ENCODE data around the gene MTHFD2L.

Gene MTHFD2L

DNA sequence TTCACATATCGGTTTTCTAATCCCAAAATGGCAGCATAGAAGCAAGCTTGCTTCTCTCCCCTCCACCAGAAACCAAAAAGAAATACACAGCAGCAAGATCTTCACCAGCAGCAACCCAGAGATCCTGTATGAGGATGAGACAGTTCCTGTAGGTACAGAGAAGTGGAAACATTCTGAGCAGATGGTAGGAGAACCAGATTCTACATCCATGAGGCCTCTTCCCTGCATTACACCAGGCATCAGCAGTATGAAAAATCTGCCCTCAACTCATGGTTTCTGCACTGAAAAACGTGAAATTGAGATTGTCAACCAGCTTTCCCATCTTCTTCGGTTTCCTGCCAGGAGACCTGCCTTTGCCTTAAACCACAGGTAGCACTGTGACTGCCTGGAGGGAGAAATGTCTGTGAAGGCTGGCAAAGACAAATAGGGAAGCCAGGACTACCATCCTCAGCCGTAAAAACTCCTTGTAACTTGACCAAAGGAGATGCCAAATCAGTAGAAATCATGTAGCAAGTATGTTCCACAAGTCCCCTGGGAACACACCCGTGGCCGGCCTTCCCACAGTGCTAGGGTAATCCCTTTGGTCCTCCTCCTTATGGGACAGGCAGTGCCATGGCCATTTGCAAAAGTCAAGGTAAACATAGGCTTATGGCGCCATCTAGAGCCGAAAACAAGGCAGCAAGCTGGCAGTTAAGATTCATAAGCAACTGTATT is 24.0 kb upstream of the MTHFD2L start:
- peak; percentile 50 for DNase-seq

GRCh38 chr4:74134500-74134852 is 23.4 kb upstream of the MTHFD2L start:
- no peak for DNase-seq

GRCh38 chr4:74146581-74147129 is 11.3 kb upstream of the MTHFD2L start:
- DNase-seq = no peak

- no peak for DNase-seq
Measured at GRCh38 chr4:74148205-74148604, 9.7 kb upstream of the MTHFD2L start.

DNA sequence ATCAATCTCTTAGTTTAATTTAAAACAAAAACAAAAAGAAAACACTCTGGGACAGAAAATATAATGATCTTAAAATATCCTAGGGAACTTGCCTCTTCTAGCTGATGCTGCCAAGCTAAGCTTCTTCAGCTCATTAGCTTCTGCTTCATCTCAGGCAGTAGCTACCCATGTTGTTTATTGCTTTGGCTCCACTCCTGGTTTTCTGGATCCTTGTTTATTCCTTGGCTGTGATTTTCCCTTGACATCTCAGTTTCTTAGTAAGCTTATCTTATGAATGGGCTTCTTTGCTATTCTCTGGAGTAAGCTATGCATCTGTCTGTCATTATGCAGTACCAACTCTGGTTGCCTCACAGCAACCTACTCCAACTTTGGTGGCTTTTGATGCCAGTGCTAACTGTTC is 5.1 kb upstream of the MTHFD2L start:
- no peak for DNase-seq

DNA sequence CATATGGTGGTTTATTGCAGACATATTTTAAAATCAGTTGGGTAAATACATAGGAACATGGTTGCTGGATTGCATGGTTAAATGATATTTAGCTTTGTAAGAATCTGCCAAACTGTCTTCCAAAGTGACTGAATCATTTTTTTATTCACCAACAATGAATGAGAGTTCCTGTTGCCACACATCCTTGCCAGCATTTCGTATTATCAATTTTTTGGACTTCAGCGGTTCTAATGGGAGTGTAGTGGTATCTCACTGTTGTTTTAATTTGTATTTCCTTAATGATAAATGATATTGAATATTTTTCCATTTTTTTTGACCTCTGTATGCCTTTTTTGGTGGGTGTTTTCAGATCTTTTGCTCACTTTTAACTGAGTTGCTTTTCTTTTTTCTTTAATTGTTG is 1.4 kb upstream of the MTHFD2L start:
- DNase-seq = no peak

DNA sequence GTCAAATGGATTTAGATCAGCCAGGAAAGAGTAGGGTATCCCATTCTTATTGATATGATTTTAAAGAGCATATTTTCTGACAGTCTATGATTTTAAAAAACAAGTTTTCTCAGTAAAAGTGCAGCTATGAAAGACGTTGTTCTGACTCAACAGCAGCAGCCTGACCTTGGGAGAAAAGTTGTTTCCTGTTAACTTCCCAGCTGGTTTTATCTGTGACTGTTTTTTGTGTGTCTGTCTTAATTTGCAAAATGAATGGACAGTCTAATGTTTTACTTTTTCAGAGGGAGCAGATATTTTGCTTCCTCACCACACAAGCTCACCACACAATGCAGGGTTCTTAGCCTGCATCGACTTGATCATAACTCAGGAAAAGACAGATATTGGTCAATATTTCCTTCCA is 764 bp upstream of the MTHFD2L start:
- DNase-seq = no peak

DNA sequence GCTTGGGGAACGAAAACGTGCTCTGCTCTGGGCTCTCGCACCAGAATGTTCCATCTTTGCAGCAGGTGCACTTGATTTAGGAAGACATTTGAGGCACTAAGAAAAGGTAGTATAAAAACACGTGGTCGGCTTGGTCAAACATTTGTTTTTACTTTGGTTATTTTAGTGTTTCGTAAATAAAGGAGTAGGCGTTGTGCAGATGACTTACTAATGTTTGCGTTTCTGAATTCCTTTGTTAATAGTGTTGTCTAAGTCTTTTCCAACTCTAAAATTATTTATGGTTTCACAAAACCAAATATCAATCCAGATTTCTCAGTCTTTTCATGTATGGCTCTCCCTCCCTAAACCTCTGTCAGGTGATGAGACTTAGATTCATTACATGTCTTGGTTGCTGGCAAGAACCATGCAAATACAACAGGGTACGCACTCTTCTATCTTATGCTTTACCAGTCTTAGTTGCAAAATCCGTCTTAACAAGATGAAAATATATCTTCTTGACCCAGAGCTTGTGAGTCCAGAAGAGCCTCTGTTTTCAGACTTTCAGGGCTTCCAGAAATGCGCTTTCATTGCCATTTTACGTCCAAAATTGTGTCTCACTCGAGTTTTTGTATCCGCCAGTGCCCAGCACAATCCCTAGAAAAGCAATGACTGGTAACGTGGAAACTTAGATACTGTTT is 686 bp downstream of the MTHFD2L start:
- no peak for DNase-seq

DNA sequence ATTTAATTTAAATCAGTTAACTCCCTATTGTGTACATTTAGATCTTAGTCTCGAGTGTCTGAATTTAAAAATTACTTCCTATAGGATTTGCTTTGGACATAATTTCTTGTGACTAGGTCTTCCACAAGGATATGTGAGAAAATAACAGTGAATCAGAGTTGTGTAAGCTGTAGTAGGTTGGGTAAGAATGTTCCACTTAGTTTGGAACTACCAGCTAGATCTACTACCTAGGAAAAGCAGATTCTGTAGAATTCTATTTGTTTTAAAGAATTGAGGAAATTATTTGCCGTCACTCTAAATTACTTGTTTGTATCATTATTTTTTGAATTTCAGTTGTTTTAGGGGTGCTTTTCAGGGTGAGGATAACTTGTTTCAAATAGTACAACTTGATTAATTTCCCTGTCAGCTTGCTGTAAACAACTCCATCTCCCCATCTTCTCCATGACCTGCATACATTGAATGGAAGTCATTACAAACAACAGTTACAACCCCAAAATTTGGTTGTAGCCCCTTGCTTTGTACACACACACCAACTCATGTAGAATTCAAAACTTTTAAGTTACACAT is 1.3 kb downstream of the MTHFD2L start:
- no peak for DNase-seq

DNA sequence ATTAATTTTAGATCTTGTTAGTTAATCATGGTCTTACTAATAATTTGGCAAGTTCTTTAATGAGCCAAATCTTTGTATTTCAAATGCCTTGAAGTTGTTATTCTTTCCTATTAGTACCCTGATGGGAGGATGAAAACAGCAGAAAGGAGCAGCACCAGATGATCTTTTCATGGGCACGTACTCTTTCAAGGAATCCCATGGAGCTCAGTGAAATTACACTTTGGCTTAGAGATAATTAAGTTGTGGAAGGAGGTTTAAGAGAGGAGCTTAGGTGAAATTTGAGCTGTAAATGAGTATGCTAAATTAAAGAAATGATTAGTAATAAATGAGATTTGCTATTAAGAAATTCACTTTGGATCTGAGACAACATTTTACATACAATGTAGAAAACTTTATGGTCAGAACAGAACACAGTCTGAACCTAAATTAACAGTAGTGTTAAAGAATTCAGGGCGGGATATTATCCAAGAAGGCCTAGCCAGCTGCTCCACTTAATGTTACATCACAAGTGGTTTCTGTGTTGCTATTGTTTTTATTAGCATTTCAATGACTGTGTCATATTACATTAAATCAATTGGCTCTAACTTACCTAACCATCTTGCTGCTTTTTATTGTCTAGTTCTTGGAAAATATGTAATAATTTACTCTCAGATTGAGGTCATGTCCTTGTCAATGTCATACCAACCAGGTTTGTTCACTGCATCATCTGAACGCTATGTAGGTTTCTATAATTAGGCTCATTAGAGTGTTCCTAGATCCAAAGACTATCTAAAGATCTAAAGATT is 3.9 kb downstream of the MTHFD2L start:
- no peak for DNase-seq

DNA sequence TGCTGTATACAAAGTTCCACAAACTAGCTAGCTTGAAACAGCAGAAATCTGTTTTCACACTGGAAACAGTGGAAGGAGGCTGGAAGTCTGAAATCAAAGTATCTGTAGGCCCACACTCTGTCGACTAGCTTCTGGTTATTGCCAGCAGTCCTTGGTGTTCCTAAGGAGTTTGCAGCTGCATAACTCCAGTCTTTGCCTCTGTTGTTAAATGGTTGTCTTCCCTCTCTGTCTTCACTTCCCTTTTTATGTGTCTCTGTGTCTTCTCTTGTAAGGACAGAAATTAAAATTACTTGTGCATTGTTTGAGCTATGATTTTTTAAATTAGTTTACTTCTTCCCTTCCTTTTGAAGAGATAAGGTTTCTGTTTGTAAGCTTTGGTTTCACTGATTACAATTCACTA is 8.2 kb downstream of the MTHFD2L start:
- DNase-seq = no peak

GRCh38 chr4:74166818-74167217 is 8.9 kb downstream of the MTHFD2L start:
- DNase-seq = no peak

GRCh38 chr4:74167585-74167984 is 9.7 kb downstream of the MTHFD2L start:
- DNase-seq = no peak

DNA sequence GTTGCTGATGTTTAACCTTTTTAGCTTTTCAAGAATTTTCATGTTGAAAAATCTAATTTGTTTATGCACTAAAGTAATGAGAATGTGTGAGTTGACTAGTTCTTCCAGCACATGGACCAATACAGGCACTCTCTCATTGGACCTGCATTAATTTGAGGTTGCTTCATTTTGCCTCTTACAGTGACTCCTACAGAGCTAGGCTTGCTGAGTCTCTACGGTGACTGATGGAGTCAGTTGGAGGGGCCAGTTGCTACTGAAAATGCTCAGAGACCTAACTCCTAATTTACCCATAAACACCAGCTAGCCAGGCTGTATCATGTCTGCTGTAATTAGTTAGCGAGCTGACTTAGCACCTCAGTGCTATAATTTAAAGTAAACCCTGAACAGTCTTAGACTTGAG is 10.9 kb downstream of the MTHFD2L start:
- DNase-seq = no peak

DNA sequence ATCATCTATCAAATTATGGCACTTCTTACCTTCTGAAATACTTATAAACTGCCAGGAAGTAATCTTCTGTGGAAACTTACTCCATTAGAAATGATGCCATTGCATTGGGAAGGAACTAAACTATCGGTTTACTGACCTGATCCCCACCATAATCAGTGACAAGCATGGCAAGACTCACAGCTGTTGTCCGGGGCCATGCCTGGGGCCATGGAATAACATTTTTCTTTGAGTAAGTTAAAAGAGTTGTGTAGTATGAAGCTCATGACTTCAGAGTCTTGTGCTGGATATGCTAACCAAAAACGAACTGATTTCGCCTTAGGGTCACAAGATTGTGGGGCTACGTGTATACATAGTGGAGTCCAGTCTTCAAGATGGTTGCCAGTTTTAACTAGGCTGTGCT is 15.4 kb downstream of the MTHFD2L start:
- DNase-seq = no peak

- DNase-seq = no peak
Measured at GRCh38 chr4:74174421-74174820, 16.5 kb downstream of the MTHFD2L start.

- no peak for DNase-seq
Measured at GRCh38 chr4:74174941-74175340, 17.0 kb downstream of the MTHFD2L start.

DNA sequence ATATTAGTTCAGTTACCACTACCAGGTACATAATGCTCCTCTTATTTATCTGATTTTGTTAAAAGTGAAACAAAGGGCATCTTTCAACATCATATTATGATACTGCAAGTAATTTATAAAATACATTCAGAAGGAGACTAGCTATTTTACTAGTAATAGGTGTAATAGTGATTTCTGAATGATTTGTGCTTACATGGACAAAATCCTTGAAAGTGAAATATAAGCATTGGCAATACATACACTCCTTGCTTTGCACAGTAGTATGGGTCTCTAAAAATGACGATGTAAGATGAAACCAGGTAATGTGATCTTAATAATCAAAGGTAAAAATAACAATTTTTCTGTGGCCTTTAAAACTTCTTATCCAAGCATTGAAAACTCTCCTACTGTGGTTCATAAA is 17.5 kb downstream of the MTHFD2L start:
- DNase-seq = no peak

GRCh38 chr4:74178798-74179197 is 20.9 kb downstream of the MTHFD2L start:
- DNase-seq = no peak

GRCh38 chr4:74181219-74181618 is 23.3 kb downstream of the MTHFD2L start:
- no peak for DNase-seq

GRCh38 chr4:74188912-74189311 is 31.0 kb downstream of the MTHFD2L start:
- no peak for DNase-seq

GRCh38 chr4:74189331-74190043 is 31.6 kb downstream of the MTHFD2L start:
- peak; percentile 42 for DNase-seq

GRCh38 chr4:74190332-74190731 is 32.4 kb downstream of the MTHFD2L start:
- DNase-seq = no peak

All from CD4-positive, alpha-beta T cell treated with Interleukin-17A for 1 hour (primary cell).